K562 (cell line): ENCODE data around the gene STUB1. TPM values are rescaled to one million over a fixed set of nuclear protein-coding genes. Genes with fewer than 3 reads are reported as not detected.
A peak's percentile ranks its signal among the peaks of the same experiment; 100 is the strongest.

Source experiments
- BMI1 ChIP-seq: fragments of 150-350 bp; IDR thresholded peaks from 2 replicates; pipeline ENCODE4 v1.6.1; 2014; ENCODE audit warnings: low read length
- CBX2 ChIP-seq: fragments of 200-600 bp; sonication (generic); IDR thresholded peaks from one replicate; pipeline ENCODE4 v1.6.1; 2012; ENCODE audit warnings: mild to moderate bottlenecking, low read length, inconsistent platforms; ENCODE audit not compliant: insufficient read depth, poor library complexity, severe bottlenecking
- CEBPG ChIP-seq, 3 experiments: fragments of 200-800 bp in 1 of 3; sonication (Bioruptor generic) in 1 of 3; sonication (generic) in 1 of 3; formaldehyde crosslinking in 1 of 3; IDR thresholded peaks in 2 of 3; conservative IDR thresholded peaks in 1 of 3; 2 replicates each; pipeline versions ENCODE4 v1.6.1 to v1.8.0; 2016 to 2022; ENCODE audit warnings: missing compliant biosample characterization in 2 of 3, missing genetic modification characterization in 2 of 3, mild to moderate bottlenecking in 1 of 3, missing genetic modification reagents in 1 of 3
- CTBP1 ChIP-seq: fragments of 450-650 bp; IDR thresholded peaks from 2 replicates; pipeline ENCODE4 v1.6.1; 2016; ENCODE audit warnings: borderline replicate concordance
- ELF1 ChIP-seq: fragments of 200-800 bp; sonication (Bioruptor generic); IDR thresholded peaks from 2 replicates; pipeline ENCODE4 v1.6.1; 2016; ENCODE audit warnings: missing genetic modification characterization, missing compliant biosample characterization
- FOXM1 ChIP-seq, 2 experiments: fragments of 450-650 bp in 1 of 2; sonication (generic) in 1 of 2; formaldehyde crosslinking in 1 of 2; IDR thresholded peaks; 2 replicates each; pipeline versions ENCODE4 v1.6.1 to v1.9.0; 2017 to 2022; ENCODE audit warnings: low read depth in 2 of 2, mild to moderate bottlenecking in 2 of 2, missing genetic modification reagents in 1 of 2, moderate library complexity in 1 of 2
- GABPB1 ChIP-seq: sonication (generic); formaldehyde crosslinking; IDR thresholded peaks from 2 replicates; pipeline ENCODE4 v1.8.0; 2022; ENCODE audit warnings: mild to moderate bottlenecking, missing genetic modification reagents
- MAFK ChIP-seq: IDR thresholded peaks from 2 replicates; pipeline ENCODE4 v1.6.1; 2011; ENCODE audit warnings: low read length, improper control_type of control experiment
- MXI1 ChIP-seq: IDR thresholded peaks from 2 replicates; pipeline ENCODE4 v1.6.1; 2011; ENCODE audit warnings: low read depth, mild to moderate bottlenecking, improper control_type of control experiment, low read length
- MYNN ChIP-seq, 2 experiments: sonication (generic); formaldehyde crosslinking in 1 of 2; IDR thresholded peaks; 2 replicates each; pipeline versions ENCODE4 v1.5.0 to v1.6.1; 2016 to 2020; ENCODE audit warnings: antibody characterized with exemption in 1 of 2, missing genetic modification reagents in 1 of 2
- PML ChIP-seq: IDR thresholded peaks from 2 replicates; pipeline ENCODE4 v1.6.1; 2012; ENCODE audit warnings: low read length, inconsistent platforms
- POLR2A ChIP-seq: fragments of 450-650 bp; conservative IDR thresholded peaks from 2 replicates; pipeline ENCODE4 v1.6.1; 2016
- RAD21 ChIP-seq, 2 experiments: fragments of 250-450 bp in 1 of 2; fragments of 450-650 bp in 1 of 2; sonication (Bioruptor Pico) in 1 of 2; formaldehyde crosslinking in 1 of 2; IDR thresholded peaks in 1 of 2; conservative IDR thresholded peaks in 1 of 2; 2 replicates each; pipeline versions ENCODE4 v1.4.0 to v1.8.0; 2020 to 2022; ENCODE audit warnings: mild to moderate bottlenecking in 2 of 2, moderate library complexity in 1 of 2
- RB1 ChIP-seq: fragments of 450-650 bp; IDR thresholded peaks from 2 replicates; pipeline ENCODE4 v1.6.1; 2017; ENCODE audit warnings: low read depth, mild to moderate bottlenecking
- RBFOX2 ChIP-seq: fragments of 200-400 bp; formaldehyde crosslinking; IDR thresholded peaks from 2 replicates; pipeline ENCODE4 v1.6.1; 2017; ENCODE audit warnings: low read depth, mild to moderate bottlenecking, low read length, moderate library complexity
- SIN3A ChIP-seq, 2 experiments: fragments of 150-350 bp in 1 of 2; IDR thresholded peaks; 2 replicates each; pipeline ENCODE4 v1.6.1; 2011 to 2016; ENCODE audit warnings: borderline replicate concordance in 2 of 2, low read depth in 2 of 2, low read length in 2 of 2, mild to moderate bottlenecking in 2 of 2, moderate library complexity in 2 of 2; ENCODE audit not compliant: control insufficient read depth in 1 of 2
- SIN3B ChIP-seq: fragments of 450-650 bp; IDR thresholded peaks from 2 replicates; pipeline ENCODE4 v1.6.1; 2017; ENCODE audit warnings: low read depth, mild to moderate bottlenecking, moderate library complexity
- ZNF263 ChIP-seq: sonication (generic); formaldehyde crosslinking; IDR thresholded peaks from 2 replicates; pipeline ENCODE4 v1.8.0; 2022; ENCODE audit warnings: mild to moderate bottlenecking, missing genetic modification reagents, borderline replicate concordance
- ZNF282 ChIP-seq: sonication (generic); formaldehyde crosslinking; IDR thresholded peaks from 2 replicates; pipeline ENCODE4 v1.8.1; 2023; ENCODE audit warnings: missing genetic modification reagents
- ZNF431 ChIP-seq: sonication (generic); formaldehyde crosslinking; IDR thresholded peaks from 2 replicates; pipeline ENCODE4 v1.8.0; 2022; ENCODE audit warnings: mild to moderate bottlenecking, missing genetic modification reagents
- polyA plus RNA-seq, 8 experiments: library from polyadenylated mRNA; depleted of rRNA in 4 of 8; stranded (reverse) in 5 of 8; unstranded in 3 of 8; fragments of >200 nt; fragmentation: Nextera tagmentation in 2 of 8; fragmentation: Illumina TruSeq in 1 of 8; extraction: Ambion mirVana in 2 of 8; extraction: Trizol in 1 of 8; gene quantifications; 2 replicates each; pipeline versions ENCODE4 v1.2.1 to v1.2.3, GENCODE V29; 2011 to 2014; ENCODE audit warnings: inconsistent platforms in 1 of 8, missing spikeins in 1 of 8
- total RNA-seq, 7 experiments: library from RNA; depleted of rRNA in 6 of 7; stranded (reverse); fragments of >200 nt in 6 of 7; fragmentation: Illumina TruSeq in 2 of 7; extraction: Trizol in 2 of 7; gene quantifications; 2 replicates each; pipeline versions ENCODE4 v1.2.1 to v1.2.3, GENCODE V29; 2011 to 2021; ENCODE audit warnings: low replicate concordance in 1 of 7
- TF ChIP-seq, protein P1 (sequence below): sonication (generic); formaldehyde crosslinking; IDR thresholded peaks from 2 replicates; pipeline ENCODE4 v1.8.0; 2022; ENCODE audit warnings: missing genetic modification reagents, mild to moderate bottlenecking, moderate library complexity, borderline replicate concordance
- TF ChIP-seq, protein P2 (sequence below), 2 experiments: IDR thresholded peaks; 2 replicates each; pipeline ENCODE4 v1.6.1; 2012; ENCODE audit warnings: improper control_type of control experiment in 2 of 2, low read depth in 2 of 2, low read length in 2 of 2, borderline replicate concordance in 1 of 2

The STUB1 gene
- total and polyA plus RNA-seq, 9 of the 15 experiments (the other 6 are each of a cell fraction or from before 2014, with no cell fraction given): 10.6 to 251 (median 152) TPM

DNA sequence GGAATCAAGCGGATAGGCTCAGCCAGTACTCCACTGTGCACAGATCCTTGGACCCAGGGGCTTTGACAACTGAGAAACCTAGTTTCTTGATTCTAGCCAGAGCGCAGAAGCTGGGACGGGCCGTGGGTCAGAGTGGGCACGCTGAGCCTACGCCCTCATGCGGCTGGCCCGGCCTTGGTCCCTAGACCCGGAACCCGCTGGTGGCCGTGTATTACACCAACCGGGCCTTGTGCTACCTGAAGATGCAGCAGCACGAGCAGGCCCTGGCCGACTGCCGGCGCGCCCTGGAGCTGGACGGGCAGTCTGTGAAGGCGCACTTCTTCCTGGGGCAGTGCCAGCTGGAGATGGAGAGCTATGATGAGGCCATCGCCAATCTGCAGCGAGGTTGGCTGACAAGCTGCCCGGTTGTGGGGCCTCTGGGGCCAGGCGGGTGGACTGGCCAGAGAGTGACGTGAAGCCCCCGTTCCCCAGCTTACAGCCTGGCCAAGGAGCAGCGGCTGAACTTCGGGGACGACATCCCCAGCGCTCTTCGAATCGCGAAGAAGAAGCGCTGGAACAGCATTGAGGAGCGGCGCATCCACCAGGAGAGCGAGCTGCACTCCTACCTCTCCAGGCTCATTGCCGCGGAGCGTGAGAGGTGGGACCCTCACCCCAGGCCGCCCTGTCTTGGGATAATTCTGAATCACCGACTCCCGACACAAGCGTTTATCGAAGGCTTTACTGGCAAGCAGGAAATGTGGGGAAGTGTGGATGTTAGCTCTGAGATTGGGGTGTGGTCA, 946 bp downstream of the STUB1 start (continued):
- 0 out of 2 replicates have a peak, but pooled peaks have one; percentile 46 for TF ChIP-seq CTBP1
- TF ChIP-seq RB1: 0 out of 2 replicates have a peak, but pooled peaks have one; percentile 9
- TF ChIP-seq MXI1: no peak
- 0 out of 2 replicates have a peak, but pooled peaks have one; percentile 3 for TF ChIP-seq ZNF263 (CRISPR knock-in tag)
- TF ChIP-seq SIN3B: no peak
- TF ChIP-seq SIN3A (IDR thresholded peaks at IDR 0.05; ENCODE audit: borderline replicate concordance in 2 of 2, control insufficient read depth in 1 of 2, low read depth in 2 of 2, low read length in 2 of 2): 0 out of 4 replicates have a peak, but pooled peaks of 1 of the 2 experiments have one; percentile 35
- TF ChIP-seq ZNF282 (CRISPR knock-in tag): 0 out of 2 replicates have a peak, but pooled peaks have one; percentile 62
- TF ChIP-seq MAFK: no peak
- 0 out of 2 replicates have a peak, but pooled peaks have one; percentile 11 for TF ChIP-seq ELF1 (tag)
- no peak for TF ChIP-seq BMI1
- TF ChIP-seq, protein P1, sequence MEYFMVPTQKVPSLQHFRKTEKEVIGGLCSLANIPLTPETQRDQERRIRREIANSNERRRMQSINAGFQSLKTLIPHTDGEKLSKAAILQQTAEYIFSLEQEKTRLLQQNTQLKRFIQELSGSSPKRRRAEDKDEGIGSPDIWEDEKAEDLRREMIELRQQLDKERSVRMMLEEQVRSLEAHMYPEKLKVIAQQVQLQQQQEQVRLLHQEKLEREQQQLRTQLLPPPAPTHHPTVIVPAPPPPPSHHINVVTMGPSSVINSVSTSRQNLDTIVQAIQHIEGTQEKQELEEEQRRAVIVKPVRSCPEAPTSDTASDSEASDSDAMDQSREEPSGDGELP (CRISPR knock-in tag): peak; percentile 17; the same call in 1 of the 2 replicates
- TF ChIP-seq, protein P2, sequence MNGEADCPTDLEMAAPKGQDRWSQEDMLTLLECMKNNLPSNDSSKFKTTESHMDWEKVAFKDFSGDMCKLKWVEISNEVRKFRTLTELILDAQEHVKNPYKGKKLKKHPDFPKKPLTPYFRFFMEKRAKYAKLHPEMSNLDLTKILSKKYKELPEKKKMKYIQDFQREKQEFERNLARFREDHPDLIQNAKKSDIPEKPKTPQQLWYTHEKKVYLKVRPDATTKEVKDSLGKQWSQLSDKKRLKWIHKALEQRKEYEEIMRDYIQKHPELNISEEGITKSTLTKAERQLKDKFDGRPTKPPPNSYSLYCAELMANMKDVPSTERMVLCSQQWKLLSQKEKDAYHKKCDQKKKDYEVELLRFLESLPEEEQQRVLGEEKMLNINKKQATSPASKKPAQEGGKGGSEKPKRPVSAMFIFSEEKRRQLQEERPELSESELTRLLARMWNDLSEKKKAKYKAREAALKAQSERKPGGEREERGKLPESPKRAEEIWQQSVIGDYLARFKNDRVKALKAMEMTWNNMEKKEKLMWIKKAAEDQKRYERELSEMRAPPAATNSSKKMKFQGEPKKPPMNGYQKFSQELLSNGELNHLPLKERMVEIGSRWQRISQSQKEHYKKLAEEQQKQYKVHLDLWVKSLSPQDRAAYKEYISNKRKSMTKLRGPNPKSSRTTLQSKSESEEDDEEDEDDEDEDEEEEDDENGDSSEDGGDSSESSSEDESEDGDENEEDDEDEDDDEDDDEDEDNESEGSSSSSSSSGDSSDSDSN (IDR thresholded peaks at IDR 0.05; ENCODE audit: borderline replicate concordance in 1 of 2, low read depth in 2 of 2, low read length in 2 of 2): peak in 1 of 2 experiments; percentile 31; a peak in 1 of 4 replicates
- peak in 1 of 2 experiments; percentile 20; a peak in 1 of 4 replicates for TF ChIP-seq RAD21 (CRISPR knock-in tag; conservative IDR thresholded peaks at IDR 0.05 in 1 of 2, IDR thresholded peaks at IDR 0.05 in 1 of 2)
- TF ChIP-seq CEBPG (CRISPR knock-in tag; IDR thresholded peaks at IDR 0.05): peak; percentile 16; the same call in 1 of the 2 replicates
- TF ChIP-seq CEBPG (tag; conservative IDR thresholded peaks at IDR 0.05 in 1 of 2, IDR thresholded peaks at IDR 0.05 in 1 of 2): no peak
- no peak for TF ChIP-seq FOXM1 (IDR thresholded peaks at IDR 0.05; ENCODE audit: low read depth)
- 0 out of 2 replicates have a peak, but pooled peaks have one; percentile 44 for TF ChIP-seq FOXM1 (CRISPR knock-in tag; IDR thresholded peaks at IDR 0.05; ENCODE audit: low read depth)
- peak; percentile 29 for TF ChIP-seq POLR2A
- 0 out of 2 replicates have a peak, but pooled peaks have one; percentile 33 for TF ChIP-seq ZNF431 (CRISPR knock-in tag)
- 0 out of 2 replicates have a peak, but pooled peaks have one; percentile 1 for TF ChIP-seq GABPB1 (CRISPR knock-in tag)
- no peak for TF ChIP-seq CBX2
- 0 out of 2 replicates have a peak, but pooled peaks have one; percentile 7 for TF ChIP-seq PML
- TF ChIP-seq MYNN (IDR thresholded peaks at IDR 0.05): peak; percentile 12; the same call in 1 of the 2 replicates
- no peak for TF ChIP-seq MYNN (CRISPR knock-in tag; IDR thresholded peaks at IDR 0.05)
- peak; percentile 55 for TF ChIP-seq RBFOX2
